DMS53 (cell line): Measurements from ENCODE around the gene OCEL1.
A peak's percentile ranks its signal among the peaks of the same experiment; 100 is the strongest.

ENCODE experiments used
- DNase-seq: peaks from one replicate; lab custom pipeline; 2025; lab: John Stamatoyannopoulos, UW

The OCEL1 gene

DNA sequence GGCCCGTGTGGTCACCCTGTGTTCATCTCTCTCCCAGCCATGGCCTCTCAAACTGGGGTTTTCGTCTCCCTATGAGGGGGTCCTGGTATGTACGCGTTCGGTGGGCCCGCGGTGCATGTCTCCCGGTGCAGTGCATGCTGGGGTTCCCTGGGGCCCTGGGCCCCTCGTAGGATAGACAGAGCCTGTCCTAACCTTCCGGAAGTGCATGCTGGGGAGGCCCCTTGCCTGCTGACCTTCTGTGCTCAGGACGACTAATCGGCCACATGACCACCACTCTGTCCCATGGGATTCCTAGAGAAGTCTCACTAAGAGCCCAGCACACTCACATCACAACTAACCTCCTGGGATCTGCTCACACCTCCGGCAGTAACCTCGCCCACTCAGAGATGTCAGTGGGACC lies 15.7 kb upstream of the OCEL1 start:
- DNase-seq, result no peak

DNA sequence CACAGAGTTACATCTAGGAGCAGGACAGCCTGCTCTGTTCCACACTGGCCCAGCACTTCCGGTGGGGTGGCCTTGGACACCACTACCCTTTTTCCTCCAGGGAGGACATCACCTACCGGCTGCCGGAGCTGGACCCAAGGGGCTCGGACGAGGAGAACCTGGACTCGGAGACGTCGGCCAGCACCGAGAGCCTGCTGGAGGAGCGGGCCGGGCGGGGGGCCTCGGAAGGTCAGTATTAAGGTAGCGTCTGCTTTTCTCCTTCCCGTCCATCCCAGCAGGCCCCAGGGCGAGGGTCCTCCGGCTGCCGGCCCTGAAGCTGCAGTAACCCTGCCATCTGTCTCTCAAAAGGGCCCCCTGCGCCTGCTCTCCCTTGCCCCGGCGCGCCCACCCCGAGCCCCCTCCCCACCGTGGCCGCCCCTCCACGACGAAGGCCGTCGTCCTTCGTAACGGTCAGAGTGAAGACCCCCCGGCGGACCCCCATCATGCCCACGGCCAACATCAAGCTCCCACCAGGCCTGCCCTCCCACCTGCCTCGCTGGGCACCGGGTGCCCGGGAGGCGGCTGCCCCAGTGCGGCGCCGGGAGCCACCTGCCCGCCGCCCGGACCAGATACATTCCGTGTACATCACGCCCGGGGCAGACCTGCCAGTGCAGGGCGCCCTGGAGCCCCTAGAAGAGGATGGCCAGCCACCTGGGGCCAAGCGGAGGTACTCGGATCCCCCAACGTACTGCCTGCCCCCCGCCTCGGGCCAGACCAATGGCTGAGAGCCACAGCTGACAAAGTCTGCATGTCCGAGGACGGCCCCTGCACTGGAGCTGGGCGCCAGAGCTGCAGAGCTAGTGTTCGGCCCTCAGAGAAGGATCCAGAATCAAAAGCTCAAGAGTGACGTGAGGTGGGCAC lies 14.2 kb upstream of the OCEL1 start:
- DNase-seq, result no peak

DNA sequence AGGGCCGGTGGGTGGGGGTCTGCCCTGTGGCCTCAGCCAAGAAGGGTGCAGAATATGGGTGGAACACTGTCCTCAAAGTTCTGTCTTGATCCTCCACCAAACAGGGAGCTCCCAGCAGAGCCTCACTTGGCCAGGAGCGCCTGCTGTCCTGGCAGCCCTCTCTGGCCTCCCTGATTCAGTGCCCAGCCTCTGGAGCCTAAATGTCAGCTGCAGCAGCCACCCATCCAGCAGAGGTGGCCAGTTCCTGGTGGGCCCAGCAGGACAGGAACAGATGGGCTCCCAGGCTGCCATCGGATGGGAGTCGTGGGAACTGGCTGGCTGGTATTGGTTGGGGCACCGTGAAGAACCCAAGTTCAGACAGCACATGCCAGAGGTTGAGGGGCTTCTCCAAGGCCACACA lies 12.7 kb upstream of the OCEL1 start:
- no peak for DNase-seq

DNA sequence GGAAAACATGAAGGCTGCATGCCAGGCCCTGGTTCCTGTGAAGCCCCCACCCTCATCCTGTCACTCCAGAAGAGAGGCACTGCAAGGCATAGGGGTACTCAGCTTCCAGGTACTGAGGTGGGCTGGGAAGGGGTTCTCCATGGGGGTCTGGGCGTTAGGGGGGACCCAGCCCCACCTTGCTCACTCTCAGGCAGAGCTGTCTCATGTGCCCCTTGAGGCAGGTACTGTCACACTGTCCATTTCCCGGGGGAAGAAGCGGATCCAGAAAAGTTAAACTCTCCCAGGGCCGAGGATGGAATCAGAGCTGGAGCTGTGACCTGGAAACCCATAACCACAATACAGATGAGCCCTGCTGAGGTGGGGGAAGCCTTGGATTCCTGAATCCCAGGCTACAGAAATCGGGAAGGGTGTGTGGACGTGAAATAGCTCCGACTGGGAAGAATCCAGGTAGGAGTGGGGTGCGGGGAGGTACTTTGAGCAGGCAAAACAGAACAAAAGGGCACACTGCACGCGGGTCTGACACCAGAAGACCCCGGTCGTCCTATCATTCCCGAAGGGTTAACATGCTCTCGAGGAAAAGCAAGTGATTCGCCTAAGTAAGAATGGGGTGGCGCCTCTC lies 11.4 kb upstream of the OCEL1 start:
- DNase-seq, result peak; percentile 55

DNA sequence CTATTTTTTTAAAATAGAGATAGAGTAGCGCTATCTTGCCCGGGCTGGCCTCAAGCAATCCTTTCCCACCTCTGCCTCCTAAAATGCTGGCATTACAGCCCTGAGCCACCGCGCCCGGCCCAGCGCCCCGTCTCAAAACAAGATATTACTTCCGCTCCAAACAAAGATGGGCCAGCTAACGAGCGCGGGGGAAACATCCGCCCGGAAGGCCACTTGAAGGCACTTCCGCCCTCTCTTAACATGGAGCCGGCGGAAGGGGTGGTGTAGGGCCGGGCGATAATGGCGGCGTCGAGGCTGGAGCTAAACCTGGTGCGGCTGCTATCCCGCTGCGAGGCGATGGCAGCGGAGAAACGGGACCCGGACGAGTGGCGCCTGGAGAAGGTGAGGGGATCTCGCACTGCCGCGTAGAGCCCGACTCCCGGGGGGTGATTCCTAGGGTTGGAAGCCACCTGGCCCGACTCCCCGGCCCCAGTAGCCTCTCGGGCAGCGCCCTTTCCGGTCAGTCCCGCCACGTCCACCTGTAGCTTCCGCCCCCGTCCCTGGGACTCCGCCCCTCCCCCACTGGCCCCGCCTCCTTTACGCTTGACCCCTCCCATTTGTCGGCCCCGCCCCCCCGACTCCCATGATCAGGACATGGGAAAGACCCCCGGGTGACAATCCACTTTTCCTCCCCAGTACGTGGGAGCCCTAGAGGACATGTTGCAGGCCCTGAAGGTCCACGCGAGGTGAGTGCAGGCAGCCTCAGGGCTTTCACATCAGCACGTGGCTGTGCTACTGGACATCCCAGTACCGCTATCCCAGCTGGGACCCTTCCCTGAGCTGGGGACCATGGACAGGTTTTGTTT lies 10.7 kb upstream of the OCEL1 start, which contains the start of gene USE1:
Gene USE1, plus strand, starts transcription at position 231 of the 845 bp plus-strand sequence. Its CDS starts 49 bp downstream, at position 280.
- DNase-seq, result peak; percentile 95

DNA sequence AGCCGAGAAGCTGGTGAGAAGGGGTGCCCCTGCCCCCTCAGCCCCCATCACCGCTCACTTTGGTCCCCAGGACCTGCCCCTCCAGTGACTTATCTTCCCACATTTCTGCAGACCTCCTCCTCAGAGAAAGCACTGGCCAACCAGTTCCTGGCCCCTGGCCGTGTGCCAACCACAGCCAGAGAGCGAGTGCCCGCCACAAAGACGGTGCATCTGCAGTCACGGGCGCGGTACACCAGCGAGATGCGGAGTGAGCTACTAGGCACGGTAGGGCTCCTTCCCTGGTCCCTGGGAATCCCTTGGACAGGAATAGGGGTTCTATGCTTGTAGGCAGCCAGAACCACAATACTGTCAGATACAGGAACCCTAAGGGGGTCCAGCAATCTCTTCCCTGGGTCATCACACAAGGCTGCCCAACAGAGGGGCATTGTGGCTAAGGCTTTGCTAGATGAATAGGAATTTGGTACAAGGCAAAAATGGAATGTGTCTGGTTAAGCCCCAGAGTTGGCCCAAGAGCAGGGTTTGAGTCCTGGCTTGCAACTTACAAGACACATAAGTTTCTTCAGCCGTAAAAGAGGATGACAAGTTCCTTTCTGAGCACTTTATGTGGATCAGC lies 9.9 kb upstream of the OCEL1 start:
- peak; percentile 25 for DNase-seq

DNA sequence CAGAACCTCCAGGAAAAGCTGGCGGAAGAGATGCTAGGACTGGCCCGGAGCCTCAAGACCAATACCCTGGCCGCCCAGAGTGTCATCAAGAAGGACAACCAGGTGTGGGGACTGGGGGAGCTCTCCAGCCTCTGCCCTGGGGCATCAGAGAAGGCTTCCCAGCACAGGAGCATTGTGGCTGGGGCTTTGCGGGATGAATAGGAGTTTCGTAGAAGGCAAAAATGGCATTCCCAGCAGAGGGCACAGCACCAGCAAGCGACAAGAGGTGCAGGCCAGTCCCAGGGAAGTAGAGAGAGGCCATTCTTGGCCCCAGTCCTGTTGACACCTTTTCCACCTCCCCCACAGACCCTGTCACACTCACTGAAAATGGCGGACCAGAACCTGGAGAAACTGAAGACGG lies 6.7 kb upstream of the OCEL1 start:
- DNase-seq, result no peak

DNA sequence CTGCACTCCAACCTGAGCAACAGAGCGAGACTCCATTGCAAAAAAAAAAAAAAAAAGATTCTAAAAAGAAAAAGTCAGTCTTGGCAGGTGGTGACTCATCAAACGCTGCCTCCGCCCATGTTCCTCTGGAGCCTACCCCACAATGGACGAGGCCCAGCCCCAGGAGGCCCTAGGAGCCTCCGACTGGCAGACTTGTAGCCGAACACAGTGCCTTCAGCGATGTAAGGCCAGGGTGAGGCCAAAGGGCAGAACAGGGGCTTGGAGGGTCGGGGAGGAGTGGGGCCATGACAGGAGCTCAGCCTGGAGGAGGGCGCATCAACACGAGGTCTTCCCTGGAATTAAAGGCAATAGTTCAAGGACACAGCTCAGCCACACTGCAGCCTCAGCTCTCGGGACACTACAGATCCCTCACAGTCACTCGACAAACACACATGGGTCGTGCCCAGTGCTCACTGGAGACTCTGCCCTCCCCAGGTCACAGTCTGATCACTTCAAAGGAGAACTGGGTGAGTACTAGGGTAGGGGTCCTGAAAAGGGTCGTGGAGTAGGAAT lies 5.7 kb upstream of the OCEL1 start:
- peak; percentile 40 for DNase-seq

DNA sequence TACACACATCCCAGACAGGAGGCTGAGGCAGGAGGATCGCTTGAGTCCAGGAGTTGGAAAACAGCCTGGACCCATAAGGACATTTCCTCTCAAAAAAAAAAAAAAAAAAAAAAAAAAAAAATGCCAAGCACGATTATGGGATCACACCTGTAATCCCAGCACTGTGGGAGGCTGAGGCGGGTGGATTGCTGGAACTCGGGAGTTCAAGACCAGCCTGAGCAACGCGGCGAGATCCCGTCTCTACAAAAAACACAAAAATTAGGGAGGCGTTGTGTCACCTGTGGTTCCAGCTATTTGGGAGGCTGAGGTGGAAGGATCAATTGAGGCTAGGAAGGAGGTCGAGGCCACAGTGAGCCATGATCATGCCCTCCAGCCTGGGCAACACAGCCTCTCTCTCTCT lies 973 bp upstream of the OCEL1 start:
- peak; percentile 46 for DNase-seq

DNA sequence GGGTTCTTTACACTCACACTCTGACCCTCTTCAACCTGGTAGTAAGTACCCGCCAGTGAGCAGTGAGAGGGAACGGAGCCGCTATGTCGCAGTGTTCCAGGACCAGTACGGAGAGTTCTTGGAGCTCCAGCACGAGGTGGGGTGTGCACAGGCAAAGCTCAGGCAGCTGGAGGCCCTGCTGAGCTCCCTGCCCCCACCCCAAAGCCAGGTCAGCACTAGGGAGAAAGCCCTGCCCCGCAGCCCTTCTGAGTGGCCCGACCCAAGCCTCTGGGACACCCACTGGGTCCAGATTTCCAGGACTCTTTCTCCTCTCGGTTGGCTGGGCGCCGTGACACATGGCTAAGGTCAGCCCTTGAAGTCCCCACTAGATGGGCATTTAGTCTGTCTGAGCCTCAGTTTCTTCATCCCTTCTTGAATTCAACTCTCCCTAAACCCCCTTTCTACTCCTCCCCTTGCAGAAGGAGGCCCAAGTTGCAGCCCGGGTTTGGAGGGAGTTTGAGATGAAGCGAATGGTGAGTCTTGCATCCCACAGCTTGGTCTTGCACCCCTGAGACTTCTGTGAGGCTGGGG lies 1.9 kb downstream of the OCEL1 start:
- DNase-seq, result peak; percentile 28

DNA sequence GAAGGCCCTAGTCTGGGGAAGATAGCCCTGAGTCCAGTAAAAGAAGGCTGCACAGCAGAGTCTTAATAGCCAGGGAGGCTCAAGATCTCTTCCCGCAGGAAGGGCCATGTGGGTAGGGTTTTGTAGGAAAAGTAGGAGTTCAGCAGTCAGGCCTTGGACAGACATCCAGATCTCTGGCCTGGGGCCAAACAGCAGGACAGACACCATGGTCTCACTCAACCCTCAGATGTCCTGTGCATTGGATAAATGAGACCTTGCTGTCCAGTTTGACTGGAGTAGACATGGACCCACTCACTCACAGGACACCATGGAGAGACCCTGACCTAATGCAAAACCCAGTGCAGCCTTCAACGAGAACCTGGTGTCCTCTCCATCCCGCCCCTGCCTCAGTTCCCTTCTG lies 3.9 kb downstream of the OCEL1 start:
- no peak for DNase-seq

DNA sequence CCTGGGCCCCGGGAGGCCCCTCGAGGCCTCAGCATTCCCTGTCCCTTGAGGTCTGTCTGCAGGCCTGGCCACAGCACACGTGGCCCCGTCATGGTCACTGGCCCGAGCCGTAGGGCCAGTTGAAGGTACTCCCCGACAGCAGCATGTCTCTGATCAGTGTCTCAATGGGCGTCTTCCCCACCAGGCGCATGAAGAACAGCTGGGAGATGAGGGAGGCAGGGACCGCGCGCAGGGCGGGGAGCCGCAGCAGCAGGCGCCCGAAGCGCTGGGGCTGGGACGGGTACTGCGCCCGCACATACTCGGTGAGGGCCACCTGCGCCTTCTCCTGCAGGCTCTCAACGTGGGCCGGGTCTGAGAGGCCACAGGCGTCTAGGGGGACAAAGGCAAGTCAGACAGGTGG lies 6.2 kb downstream of the OCEL1 start:
- no peak for DNase-seq

DNA sequence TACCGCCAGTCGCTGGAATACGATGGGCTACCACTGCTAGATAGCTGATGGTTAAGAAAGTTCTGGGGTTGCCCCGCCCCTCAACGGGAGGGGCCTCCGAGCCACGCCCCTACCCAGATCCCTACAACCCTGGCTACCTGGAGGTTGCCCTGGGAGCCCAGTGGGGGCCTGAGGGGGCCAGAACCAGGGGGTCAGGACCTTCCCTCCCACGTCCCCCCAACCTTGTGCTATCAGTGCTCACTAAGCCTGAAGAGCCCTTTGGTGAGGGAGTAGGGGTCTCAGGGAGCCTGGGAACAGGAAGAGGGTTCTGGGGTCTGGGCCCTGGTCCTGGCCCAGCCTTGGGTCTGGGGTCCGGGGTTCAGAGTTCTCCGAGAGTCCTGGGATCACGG lies 8.9 kb downstream of the OCEL1 start:
- peak; percentile 65 for DNase-seq

DNA sequence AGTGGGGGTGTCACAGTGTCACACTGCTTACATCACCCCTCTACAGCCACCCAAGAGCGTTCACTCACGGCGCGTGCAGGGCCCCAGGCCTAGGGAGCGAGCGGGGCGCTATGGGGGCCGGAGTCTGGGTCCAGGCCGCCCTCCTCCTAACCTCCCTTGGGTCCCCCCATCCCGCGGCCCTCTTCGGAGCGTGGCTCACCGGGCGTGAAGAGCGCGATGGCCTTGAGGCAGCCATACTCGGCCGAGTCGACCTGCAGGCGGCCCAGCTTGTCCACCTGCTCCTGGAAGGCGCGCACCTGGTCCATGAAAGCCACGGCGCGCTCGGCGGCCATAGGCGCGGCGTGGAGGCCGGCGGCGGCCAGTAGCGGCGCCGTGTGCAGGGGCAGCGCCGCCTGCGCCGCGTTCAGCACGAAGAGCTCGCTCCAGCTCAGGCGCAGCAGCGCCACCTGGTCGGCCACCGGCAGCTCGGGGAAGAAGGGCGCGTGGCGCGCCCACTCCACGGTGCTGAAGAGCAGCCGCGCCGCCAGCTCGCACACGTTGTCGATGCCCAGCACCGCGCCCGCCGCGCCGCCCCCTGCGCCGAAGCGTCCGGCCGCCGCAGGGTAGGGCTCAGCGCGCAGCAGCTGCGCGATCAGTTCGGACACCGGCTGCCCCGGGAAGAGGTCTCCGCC lies 9.4 kb downstream of the OCEL1 start:
- DNase-seq, result peak; percentile 88

DNA sequence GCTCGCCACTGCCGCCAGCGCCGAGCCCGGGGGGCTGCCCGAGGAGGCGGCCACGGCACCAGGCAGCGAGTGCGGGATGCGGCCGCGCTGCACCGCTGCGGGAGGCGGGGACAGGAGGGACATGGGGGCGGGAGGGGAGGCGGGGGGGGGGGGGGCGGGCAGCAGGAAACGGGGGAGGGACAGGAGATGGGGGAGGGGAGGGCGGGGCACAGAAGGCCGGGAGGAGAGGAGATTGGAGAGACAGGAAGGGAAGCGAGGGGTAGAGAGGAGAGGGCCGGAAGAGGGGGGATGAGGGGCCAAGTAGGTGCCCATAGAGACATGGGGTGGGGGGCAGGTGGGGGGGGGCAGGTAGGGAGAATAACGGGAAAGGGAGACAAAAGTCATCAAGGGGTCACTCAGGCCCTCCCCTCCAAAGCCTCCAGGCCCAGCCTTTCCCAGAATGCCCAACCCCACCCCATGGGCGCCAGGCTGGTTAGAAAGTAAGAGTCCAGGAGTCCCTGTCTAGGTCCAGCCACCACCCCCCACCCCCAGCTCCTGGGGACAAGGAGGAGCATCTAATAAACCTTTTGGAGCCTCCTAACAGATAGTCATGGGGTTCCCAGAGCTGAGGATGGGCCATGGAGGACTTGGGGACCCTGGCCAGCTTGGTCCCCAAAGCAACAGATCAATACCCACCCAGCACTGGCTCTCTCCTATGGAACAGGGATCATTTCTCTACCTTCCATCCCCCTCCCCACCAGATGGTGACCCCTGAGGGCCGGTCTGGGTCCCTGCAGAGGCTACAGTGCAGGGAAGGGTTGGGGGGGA lies 10.1 kb downstream of the OCEL1 start:
- DNase-seq, result peak; percentile 85

DNA sequence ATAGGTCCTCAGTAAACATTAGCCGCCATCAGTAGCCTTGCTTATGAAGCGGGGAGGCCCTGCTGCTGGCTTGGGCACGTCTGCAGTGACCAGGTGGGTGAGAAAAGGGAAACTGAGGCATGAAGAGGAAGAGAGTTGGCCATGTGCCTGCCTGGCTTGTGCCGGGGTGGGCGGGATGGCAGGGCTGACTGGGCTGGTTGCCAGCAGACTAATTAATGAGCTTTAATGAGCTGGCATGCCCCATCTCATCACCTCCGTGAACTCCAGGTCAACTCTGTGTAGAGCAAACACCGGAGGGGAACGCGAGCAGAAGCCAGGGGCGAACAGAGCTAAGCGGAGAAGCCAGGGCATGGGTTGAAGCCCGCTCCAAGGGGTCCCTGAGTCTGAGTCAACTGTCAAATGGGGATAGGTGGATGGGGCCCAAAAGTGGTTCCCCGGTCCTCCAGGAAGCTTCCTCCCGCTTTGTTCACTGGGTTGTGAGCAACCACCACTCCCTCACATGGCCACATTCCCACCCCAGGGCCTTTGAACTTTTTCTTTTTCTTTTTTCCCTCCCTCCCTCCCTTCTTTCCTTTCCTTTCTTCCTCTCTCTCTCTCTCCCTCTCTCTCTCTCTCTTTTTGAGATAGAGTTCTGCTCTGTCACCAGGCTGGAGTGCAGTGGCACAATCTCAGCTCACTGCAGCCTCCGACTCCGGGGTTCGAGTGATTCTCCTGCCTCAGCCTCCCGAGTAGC lies 11.0 kb downstream of the OCEL1 start:
- DNase-seq, result no peak

DNA sequence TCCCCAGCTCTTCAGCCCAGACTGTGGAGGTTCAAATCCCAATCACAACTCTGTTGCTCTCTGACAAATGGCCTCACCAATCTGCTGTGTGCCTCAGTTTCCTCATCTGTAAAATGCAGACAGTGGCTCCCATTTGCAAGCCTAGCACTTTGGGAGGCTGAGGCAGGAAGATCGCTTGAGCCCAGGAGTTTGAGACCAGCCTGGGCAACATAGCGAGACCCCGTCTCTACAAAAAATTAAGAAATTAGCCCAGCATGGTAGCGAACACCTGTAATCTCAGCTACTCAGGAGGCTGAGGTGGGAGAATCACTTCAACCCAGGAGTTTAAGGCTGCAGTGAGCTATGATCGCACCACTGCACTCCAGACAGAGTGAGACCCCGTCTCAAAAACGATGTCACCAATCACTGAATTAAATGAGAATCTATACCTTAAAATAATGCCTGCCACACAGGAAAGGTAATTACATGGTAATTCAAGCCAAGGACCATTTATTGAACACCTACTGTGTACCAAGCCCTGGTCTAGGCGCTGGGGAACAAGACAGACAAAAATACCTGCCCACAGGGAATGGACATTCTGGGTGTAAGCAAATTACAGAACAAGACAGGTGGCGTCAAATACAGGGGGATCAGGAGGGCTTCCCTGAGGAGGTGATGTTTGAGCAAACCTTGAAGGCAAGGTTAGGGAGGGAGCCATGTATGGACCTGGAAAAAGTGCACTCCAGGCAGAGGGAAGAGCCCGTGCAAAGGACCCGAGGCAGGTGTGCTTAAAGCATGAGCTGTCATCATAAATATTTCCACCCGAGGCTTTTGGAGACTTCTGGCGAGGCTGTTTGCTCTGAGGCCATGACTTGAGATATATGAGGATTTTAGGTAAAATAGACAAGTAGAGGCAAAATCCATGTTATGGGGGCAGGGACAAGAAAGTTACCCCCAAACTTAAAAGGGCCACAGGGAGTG lies 12.0 kb downstream of the OCEL1 start:
- DNase-seq, result no peak
